ENCODE measurements around the gene ACTN4. TPM values are rescaled to one million over a fixed set of nuclear protein-coding genes. Genes with fewer than 3 reads are reported as not detected.

Gene ACTN4
- total and polyA plus RNA-seq, 10 of the 15 experiments (the other 5 are each of a cell fraction or from before 2014, with no cell fraction given) = 2.4 to 293 (median 72.5) TPM

- no peak overlapping the region for H2AFZ ChIP-seq (ENCODE audit: control insufficient read depth, low read depth, low read length)
- 84% methylated on average over 15 of the region's 15 CpGs for WGBS (ENCODE audit: insufficient coverage, insufficient replicate concordance, low lambda C conversion rate, missing lambda C conversion rate)
- H3K4me2 ChIP-seq (ENCODE audit: control insufficient read depth, insufficient read depth) = no peak overlapping the region
- H3K27ac ChIP-seq (ENCODE audit: control insufficient read depth, insufficient read depth) = no peak overlapping the region
- H3K9ac ChIP-seq (ENCODE audit: control insufficient read depth, insufficient read depth, low read length) = no peak overlapping the region
- intact Hi-C loops (cut with micrococcal nuclease; ENCODE audit: unreplicated experiment) = no loop called here
- ChIA-PET CTCF (no interaction called here), SMC1A (ENCODE audit: uncharacterized antibody, unreplicated experiment) (no interaction called here), POLR2A (interaction anchor here (0.7 kb wide), 1 partner anchor 99 kb away, joined by 6 read pairs; no protein-coding TSS in a partner anchor), RAD21 (ENCODE audit: unreplicated experiment) (no interaction called here)
- H3K4me3 ChIP-seq = no peak overlapping the region
- H3K27me3 ChIP-seq (replicated peaks in 1 of 2; ENCODE audit: control insufficient read depth in 2 of 2, insufficient read depth in 2 of 2, low read length in 1 of 2) = no peaks in the 10 kb centered on the region
- ATAC-seq (no peak), FAIRE-seq (no peak), DNase-seq (ENCODE audit: low read depth, low spot score) (no peak)
- H3K79me2 ChIP-seq (ENCODE audit: control insufficient read depth, insufficient read depth, low read length) = peaks cover 47% of the 10 kb centered on the region
- H3K9me3 ChIP-seq (replicated peaks; ENCODE audit: control insufficient read depth, insufficient read depth, low read length) = no peaks in the 10 kb centered on the region
- H4K20me1 ChIP-seq (ENCODE audit: control insufficient read depth, insufficient read depth) = no peaks in the 10 kb centered on the region
- peaks cover 13 to 18% of the 10 kb centered on the region in 2 experiments; a peak in 3 of 4 replicates for H3K36me3 ChIP-seq (ENCODE audit: control insufficient read depth in 2 of 2, insufficient read depth in 2 of 2, low read length in 1 of 2)
- H3K4me1 ChIP-seq (ENCODE audit: control insufficient read depth, insufficient read depth, low read length) = peaks cover 42% of the 10 kb centered on the region
- no TSS peak for BruUV-seq (replicated peaks)
- in situ Hi-C loops (cut with MboI) = no loop called here
- TF ChIP-seq SREBF2 (IDR thresholded peaks at IDR 0.05; ENCODE audit: low read length) = no peak
- TF ChIP-seq EP300 (IDR thresholded peaks at IDR 0.05; ENCODE audit: borderline replicate concordance in 1 of 2, control insufficient read depth in 1 of 2, low read depth in 2 of 2, low read length in 2 of 2) = no peak
- no peak for TF ChIP-seq RELA (IDR thresholded peaks at IDR 0.05; ENCODE audit: borderline replicate concordance, partially characterized antibody)
- TF ChIP-seq BRCA1 (IDR thresholded peaks at IDR 0.05; ENCODE audit: low read depth, low read length) = no peak
- TF ChIP-seq FOXK2 (IDR thresholded peaks at IDR 0.05) = no peak
- TF ChIP-seq SUPT20H (IDR thresholded peaks at IDR 0.05; ENCODE audit: borderline replicate concordance, control insufficient read depth, low read depth, low read length) = no peak
- TF ChIP-seq NRF1 (conservative IDR thresholded peaks at IDR 0.05; ENCODE audit: low read depth, low read length) = no peak
- no peak for TF ChIP-seq NR2F1 (conservative IDR thresholded peaks at IDR 0.05)
- TF ChIP-seq CREM (IDR thresholded peaks at IDR 0.05; ENCODE audit: low read depth) = no peak
- TF ChIP-seq RAD51 (IDR thresholded peaks at IDR 0.05) = no peak
- no peak for TF ChIP-seq IRF5 (IDR thresholded peaks at IDR 0.05; ENCODE audit: borderline replicate concordance)
- no peak for TF ChIP-seq USF2 (IDR thresholded peaks at IDR 0.05; ENCODE audit: borderline replicate concordance, low read depth, low read length)
- TF ChIP-seq WRNIP1 (IDR thresholded peaks at IDR 0.05; ENCODE audit: borderline replicate concordance, low read depth, low read length) = no peak
- no peak for TF ChIP-seq STAT1 (conservative IDR thresholded peaks at IDR 0.05)
- no peak for TF ChIP-seq HSF1 (IDR thresholded peaks at IDR 0.05; ENCODE audit: low read depth, low read length)
- TF ChIP-seq NKRF (conservative IDR thresholded peaks at IDR 0.05) = no peak
- TF ChIP-seq ZBTB33 (IDR thresholded peaks at IDR 0.05) = no peak
- TF ChIP-seq GATAD2B (conservative IDR thresholded peaks at IDR 0.05; ENCODE audit: low read depth) = no peak
Measured at GRCh38 chr19:38691938-38692457, 44.5 kb downstream of the ACTN4 start.

Data from GM12878 (cell line).